Stimulated activated naive CD4-positive, alpha-beta T cell treated with Interleukin-2 at 50 U/mL for 16 hours (primary cell): ENCODE results near the gene COQ9.
"Not testable (repeated sequence)": the region's sequence is repeated elsewhere in the genome, so short reads cannot be mapped to it uniquely, and the experiment has no call there.

Experiments
- DNase-seq: peaks from one replicate; lab custom pipeline; 2025; lab: John Stamatoyannopoulos, UW

Gene COQ9

GRCh38 chr16:57447186-57447962 is at the start of gene COQ9, which contains the start of gene CIAPIN1:
COQ9 (plus strand) TSS chr16:57447479; CDS start chr16:57447506, 27 bp downstream.
CIAPIN1 (minus strand) TSS chr16:57447385; CDS start chr16:57440928, 6,457 bp downstream.
- peak; percentile 88 for DNase-seq

- DNase-seq: not testable (repeated sequence)
These were observed 49.8 kb upstream of the COQ9 start for GRCh38 chr16:57397493-57397892.

GRCh38 chr16:57401943-57402640 is 45.2 kb upstream of the COQ9 start:
- no peak for DNase-seq

- no peak for DNase-seq
These were observed 43.1 kb upstream of the COQ9 start, which contains the start of gene CCL17 for GRCh38 chr16:57403965-57404817. CCL17 (plus strand) TSS chr16:57404767; CDS start chr16:57413933, 9,166 bp downstream.

GRCh38 chr16:57405097-57405496 is 42.2 kb upstream of the COQ9 start:
- no peak for DNase-seq

GRCh38 chr16:57406881-57407280 is 40.4 kb upstream of the COQ9 start:
- no peak for DNase-seq

- no peak for DNase-seq
These were observed 39.5 kb upstream of the COQ9 start for GRCh38 chr16:57407521-57408353.

- no peak for DNase-seq
These were observed 38.2 kb upstream of the COQ9 start for GRCh38 chr16:57409065-57409464.

- DNase-seq: no peak
These were observed 37.2 kb upstream of the COQ9 start for GRCh38 chr16:57409870-57410587.

GRCh38 chr16:57411362-57411976 is 35.8 kb upstream of the COQ9 start:
- DNase-seq: no peak

- no peak for DNase-seq
These were observed 34.7 kb upstream of the COQ9 start for GRCh38 chr16:57412584-57412983.

- no peak for DNase-seq
These were observed 34.0 kb upstream of the COQ9 start for GRCh38 chr16:57413301-57413730.

GRCh38 chr16:57413733-57414132 is 33.5 kb upstream of the COQ9 start:
- no peak for DNase-seq

- no peak for DNase-seq
These were observed 31.2 kb upstream of the COQ9 start for GRCh38 chr16:57416084-57416483.

GRCh38 chr16:57419506-57419905 is 27.8 kb upstream of the COQ9 start:
- no peak for DNase-seq

GRCh38 chr16:57422026-57422944 is 25.0 kb upstream of the COQ9 start:
- DNase-seq: no peak

GRCh38 chr16:57423152-57423551 is 24.1 kb upstream of the COQ9 start:
- DNase-seq: no peak

GRCh38 chr16:57424583-57424982 is 22.7 kb upstream of the COQ9 start:
- DNase-seq: no peak

GRCh38 chr16:57426356-57426755 is 20.9 kb upstream of the COQ9 start:
- no peak for DNase-seq
